GM18951 (cell line): ENCODE data around the gene ENTPD2.

Experiments
- POLR2A ChIP-seq: IDR thresholded peaks from 4 replicates; pipeline ENCODE4 v1.6.1; 2011; ENCODE audit warnings: mild to moderate bottlenecking; ENCODE audit not compliant: insufficient read length, insufficient read depth; ENCODE audit errors: extremely low read depth
- in situ Hi-C: fragments of 300-500 bp; cut with MboI; formaldehyde crosslinking; loops from one replicate; pipeline ENCODE4 v1.12.0; 2022; ENCODE audit warnings: low sequenced_read_pairs, mixed read lengths, inconsistent platforms; ENCODE audit not compliant: unreplicated experiment

The ENTPD2 gene

DNA sequence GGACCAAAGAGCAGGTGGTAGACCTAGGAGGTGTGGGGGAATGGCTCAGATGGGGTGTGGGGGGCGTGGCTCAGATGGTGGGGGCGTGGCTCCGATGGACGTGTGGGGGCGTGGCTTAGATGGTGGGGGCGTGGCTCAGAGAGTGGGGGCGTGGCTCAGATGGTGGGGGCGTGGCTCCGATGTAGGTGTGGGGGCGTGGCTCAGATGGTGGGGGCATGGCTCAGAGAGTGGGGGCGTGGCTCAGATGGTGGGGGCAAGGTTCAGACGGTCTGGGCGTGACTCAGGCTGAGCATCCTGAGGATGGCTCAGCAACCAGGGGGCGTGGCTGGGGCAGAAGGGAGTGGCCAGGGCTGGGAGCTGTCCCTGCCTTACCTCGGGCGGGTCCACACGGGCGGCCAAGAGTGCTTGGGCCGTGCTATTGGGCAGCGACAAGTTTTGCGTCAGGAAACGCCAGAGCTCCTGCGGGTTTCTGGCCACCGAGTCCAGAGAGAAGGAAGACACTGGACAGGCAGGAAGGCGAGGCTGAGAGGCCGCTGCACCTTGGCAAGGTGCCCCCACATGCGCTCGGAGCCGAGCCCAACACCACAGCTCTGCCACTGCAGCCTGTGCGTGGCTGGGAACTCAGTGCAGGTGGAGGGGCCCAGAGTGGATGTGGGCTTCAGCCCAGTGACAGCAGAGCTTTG lies 31.7 kb downstream of the ENTPD2 start:
- no peak for TF ChIP-seq POLR2A
- in situ Hi-C loops: no loop called here

DNA sequence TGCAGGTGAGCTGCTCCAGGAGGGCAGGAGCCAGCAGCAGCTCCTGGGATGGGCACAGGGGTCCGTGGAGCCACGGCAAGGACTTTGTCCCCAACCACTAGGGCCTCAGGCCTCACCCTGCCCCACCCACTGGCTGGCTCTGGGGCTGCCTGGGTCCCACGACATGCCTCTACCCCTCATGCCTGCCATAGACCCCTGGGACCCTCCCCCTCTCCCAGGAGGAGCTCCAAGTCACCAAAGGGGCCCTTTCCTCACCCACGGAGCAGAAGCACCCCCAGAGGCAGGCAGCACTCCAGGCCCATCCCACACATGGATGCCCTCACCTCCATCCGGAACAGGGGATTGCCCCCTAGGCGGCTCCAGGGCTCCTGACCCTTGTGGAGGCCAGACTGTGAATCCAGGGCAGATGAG lies 32.3 kb downstream of the ENTPD2 start:
- TF ChIP-seq POLR2A: no peak
- in situ Hi-C loops: no loop called here

DNA sequence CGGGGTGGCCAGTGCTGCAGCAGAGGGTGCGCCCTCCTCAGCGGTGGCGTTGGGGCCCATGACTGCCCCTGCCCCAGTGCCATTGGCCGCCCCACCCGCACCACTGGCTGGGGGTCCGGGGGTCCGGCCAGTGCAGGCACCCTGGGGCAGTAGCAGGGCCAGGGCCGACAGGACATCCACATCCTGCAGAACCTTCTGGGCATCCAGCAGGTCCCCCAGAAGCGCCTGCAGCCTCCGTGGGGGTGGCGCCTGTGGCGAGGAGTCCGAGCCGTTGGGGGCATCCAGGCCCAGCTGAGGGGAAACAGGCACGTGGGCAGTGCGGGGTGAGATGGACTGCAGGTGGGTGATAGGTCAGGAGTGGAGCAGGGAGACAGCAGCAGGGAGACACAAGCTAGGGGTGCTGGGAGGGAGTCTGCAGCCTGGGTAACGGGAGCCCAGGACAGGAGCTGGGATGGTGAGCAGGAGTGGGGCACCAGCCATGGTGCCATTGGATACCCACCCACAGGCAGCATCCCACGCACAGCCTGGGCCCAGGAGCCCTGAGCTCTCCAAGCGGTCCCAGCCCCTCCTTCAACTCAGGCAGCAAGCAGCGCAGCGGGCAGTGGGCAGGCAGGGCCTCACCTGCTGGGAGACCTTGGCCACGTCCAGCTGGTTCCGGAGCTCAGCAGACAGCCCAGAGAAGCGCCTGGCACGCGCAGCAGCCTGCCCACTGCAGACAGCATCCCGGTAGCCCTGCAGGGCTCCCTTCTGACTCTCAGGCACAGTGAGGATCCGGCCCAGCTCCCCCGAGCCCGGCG lies 32.9 kb downstream of the ENTPD2 start:
- in situ Hi-C loops: no loop called here

DNA sequence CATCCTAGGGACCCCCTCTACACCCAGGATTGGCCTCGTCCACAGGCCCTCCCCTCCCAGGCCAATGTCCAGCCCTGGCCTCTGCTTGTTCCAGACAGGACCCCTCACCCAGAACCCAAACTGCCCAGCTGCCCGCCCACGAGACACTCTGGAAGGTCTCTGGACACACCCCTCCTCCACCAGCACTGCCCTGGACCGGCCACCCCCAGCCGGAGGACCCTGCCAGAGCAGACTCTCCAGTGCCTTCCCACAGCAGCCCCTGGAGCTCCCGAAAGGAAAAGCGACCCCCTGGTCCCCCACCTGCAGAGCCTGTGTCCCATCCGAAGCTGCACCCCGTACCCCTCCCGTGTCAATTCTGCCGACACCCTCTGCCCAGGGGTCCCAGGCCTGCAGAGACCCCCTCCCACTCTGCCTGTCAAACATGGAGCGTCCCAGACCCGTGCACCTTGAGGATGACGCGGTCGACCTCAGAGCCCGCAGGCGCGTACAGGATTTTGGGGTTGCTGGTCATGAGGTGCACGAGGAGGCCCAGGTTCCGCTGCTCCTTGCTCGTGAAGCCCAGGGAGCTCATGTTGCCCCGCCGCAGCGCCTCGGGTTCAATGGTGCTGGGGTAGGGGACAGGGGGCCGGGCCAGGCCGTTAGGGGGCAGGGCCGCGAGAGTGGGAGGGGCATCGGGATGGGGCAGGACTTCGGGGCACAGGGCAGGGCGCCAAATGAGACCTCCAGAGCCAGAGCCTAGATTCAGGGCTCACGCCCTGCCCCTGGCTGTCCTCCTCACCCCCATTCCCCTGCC lies 33.8 kb downstream of the ENTPD2 start:
- in situ Hi-C loops: no loop called here
- no peak for TF ChIP-seq POLR2A

More for the DNA sequence above, 32.9 kb downstream of the ENTPD2 start:
- TF ChIP-seq POLR2A: no peak

DNA sequence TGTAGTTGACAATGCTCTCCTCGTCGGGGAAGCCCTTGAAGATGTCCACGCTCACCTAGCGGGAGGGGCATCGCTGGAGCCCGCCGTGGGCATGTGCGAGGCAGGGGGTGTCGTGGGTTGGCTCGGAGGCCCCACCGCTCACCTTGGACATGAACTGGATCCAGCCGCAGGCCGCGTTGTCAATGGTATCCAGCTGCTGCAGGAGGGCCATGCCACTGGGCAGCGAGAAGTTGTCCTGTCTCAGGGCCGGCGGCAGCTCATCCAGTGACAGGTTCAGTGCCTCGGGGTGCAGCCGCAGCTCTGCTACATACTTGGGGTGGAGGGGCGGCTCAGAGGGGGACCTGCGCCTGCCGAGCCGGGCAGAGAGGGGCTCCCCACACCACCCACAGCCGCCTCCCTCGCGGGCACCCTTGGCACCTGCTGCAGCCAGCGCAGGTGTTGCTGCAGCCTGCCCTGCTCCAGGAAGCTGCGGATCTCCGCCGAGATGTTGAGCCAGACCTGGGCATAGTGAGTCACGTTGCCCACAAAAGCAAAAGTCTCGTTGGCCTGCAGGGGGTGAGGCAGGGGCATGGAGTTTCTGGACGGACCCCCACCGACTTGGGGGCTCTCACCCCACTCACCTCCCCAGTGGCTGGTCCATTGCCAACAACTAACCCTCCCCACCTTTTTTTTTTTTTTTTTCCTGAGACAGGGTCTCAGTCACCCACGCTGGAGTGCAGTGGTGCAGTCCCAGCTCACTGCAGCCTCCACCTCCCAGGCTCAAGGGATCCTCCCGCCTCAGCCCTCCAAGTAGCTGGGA lies 34.9 kb downstream of the ENTPD2 start:
- in situ Hi-C loops: no loop called here
- TF ChIP-seq POLR2A: no peak

DNA sequence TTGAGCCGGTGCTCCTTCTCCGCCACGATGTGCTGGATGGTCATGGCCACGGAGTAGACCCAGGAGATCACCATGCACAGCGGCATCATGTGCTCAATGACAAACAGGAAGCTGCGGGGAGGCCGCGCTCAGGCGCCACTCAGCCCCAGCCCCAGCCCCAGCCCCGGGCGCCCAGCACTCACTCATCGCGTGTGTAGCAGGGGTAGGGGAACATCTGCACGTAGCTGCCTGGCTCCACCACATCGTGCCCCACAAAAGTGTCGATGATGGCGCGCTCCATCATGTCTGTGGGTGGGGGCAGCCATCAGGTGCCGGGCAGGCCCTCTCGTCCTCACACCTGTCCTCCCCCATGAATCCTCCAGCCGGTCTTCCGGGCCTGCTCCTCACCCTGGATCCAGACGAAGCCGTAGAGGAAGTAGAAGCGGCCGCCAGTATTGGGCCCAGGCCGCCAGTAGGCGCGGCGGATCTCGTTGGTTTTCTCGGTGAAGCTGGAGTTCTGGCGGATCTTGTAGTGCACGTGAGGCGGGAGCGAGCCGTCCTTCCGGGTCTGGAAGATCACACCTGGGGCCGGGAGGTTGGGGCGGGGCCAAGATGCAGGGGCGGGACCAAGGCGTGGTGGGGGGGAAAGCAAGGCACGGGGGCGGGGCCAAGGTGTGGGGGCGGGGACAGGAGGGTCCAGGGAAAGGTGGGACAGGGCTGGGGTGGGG lies 35.9 kb downstream of the ENTPD2 start:
- TF ChIP-seq POLR2A: no peak
- in situ Hi-C loops: no loop called here

- in situ Hi-C loops: no loop called here
- TF ChIP-seq POLR2A: no peak
Measured at GRCh38 chr9:137017071-137017470, 36.8 kb downstream of the ENTPD2 start.

DNA sequence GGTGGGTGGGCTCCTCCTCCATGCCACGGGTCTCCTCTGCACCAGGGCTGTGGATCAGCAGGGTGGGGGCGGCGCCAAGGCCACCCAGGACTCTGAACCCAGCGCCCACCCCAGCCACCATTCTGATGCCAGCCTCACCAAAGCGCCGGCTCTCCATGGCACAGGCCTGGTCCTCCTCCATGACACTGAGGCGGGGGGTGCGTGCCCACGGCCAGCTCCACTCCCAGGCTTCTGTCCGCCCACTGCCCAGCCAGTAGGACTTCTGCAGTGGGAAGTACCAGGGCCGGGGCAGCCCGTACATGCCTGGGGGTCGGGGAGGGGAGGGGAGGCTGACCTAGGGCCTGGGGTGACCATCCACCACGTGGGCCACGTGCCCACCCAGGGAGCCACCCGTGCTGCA lies 37.4 kb downstream of the ENTPD2 start:
- in situ Hi-C loops: no loop called here
- TF ChIP-seq POLR2A: no peak

- in situ Hi-C loops: no loop called here
- TF ChIP-seq POLR2A: no peak
Measured at GRCh38 chr9:137015976-137016375, 37.9 kb downstream of the ENTPD2 start.

DNA sequence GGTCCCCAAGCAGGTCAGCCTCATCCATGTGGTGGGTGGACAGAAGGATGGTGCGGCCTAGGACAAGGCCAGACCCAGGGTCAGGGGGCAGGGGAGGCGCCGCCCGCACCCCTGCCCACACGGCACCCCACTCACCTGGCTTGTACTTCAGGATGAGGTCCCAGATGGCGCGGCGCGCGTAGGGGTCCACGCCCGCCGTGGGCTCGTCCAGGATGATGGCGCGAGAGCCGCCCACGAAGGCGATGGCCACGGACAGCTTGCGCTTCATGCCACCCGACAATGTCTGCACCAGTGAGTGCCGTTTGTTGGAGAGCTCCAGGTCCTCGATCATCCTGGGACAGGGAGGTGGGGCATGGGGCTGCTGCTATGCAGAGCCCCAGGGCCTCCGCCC lies 38.3 kb downstream of the ENTPD2 start:
- in situ Hi-C loops: no loop called here
- TF ChIP-seq POLR2A: no peak

DNA sequence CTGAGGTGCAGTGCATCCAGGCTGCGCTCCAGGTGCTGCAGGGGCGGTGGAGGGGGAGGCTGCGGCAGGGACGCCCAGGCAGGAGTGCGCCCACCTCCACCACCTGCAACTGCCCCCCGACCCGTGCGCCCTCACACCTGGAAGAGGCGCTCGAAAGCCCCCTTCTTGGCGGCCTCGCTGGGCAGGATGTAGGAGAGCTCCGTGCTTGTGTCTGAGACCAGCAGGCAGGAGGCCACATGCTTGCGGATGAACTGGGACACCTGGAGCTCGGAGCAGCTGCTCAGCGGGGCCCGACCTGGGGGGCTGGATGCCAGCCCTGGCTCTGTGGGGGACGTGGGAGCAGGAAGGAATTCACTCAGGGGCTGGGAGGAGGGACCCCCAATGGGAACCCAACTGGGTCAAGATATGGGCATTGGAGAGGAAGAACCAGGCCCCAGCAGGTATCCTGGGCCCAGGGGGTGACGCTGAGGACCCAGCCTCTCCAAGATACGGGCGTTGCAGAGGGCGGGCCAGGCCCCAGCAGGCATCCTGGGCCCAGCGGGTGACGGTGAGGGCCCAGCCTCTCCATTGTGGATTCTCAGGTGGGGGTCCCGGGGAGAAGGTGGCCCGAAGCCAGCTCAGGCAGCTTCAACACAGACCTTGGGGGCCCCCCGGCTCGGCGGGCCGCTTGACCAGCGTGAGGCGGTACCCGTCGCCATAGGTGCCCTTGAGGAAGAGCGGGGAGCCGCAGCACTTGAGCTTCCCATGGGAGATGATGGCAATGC lies 38.9 kb downstream of the ENTPD2 start:
- no peak for TF ChIP-seq POLR2A
- in situ Hi-C loops: no loop called here
